Activated T-helper 17 cell treated with anti-CD3 and anti-CD28 coated beads, Interleukin-2, amount 50 U/mL, for 72 hours (primary cell): Measurements from ENCODE around the gene ZNF674. TPM values are rescaled to one million over a fixed set of nuclear protein-coding genes. Genes with fewer than 3 reads are reported as not detected.

Source experiments
- ATAC-seq: fragments of 150-1000 bp; cut with Tn5 transposase; replicated peaks from 2 replicates; pipeline ENCODE4 v1.10.0; 2021; ENCODE audit warnings: mild to moderate bottlenecking, moderate library complexity
- H3K27ac Mint-ChIP-seq: one replicate; pipeline ENCODE4 v1.8.0; 2022; ENCODE audit warnings: mixed read lengths
- H3K27me3 Mint-ChIP-seq: one replicate; pipeline ENCODE4 v1.8.0; 2022; ENCODE audit warnings: mixed read lengths
- H3K36me3 Mint-ChIP-seq: one replicate; pipeline ENCODE4 v1.8.0; 2022; ENCODE audit warnings: low read depth, mild to moderate bottlenecking, mixed read lengths
- H3K4me1 Mint-ChIP-seq: one replicate; pipeline ENCODE4 v1.8.0; 2022; ENCODE audit warnings: mixed read lengths
- H3K4me3 Mint-ChIP-seq: one replicate; pipeline ENCODE4 v1.8.0; 2022; ENCODE audit warnings: mild to moderate bottlenecking, mixed read lengths
- H3K9me3 Mint-ChIP-seq: one replicate; pipeline ENCODE4 v1.8.0; 2022; ENCODE audit warnings: mixed read lengths
- total RNA-seq, 2 donors: library from RNA; stranded (reverse); gene quantifications; one replicate each; pipeline ENCODE4 v1.2.3, GENCODE V29; 2022

The ZNF674 gene
- total RNA-seq = 1 to 10 TPM; 2.0 to 3.0 TPM

DNA sequence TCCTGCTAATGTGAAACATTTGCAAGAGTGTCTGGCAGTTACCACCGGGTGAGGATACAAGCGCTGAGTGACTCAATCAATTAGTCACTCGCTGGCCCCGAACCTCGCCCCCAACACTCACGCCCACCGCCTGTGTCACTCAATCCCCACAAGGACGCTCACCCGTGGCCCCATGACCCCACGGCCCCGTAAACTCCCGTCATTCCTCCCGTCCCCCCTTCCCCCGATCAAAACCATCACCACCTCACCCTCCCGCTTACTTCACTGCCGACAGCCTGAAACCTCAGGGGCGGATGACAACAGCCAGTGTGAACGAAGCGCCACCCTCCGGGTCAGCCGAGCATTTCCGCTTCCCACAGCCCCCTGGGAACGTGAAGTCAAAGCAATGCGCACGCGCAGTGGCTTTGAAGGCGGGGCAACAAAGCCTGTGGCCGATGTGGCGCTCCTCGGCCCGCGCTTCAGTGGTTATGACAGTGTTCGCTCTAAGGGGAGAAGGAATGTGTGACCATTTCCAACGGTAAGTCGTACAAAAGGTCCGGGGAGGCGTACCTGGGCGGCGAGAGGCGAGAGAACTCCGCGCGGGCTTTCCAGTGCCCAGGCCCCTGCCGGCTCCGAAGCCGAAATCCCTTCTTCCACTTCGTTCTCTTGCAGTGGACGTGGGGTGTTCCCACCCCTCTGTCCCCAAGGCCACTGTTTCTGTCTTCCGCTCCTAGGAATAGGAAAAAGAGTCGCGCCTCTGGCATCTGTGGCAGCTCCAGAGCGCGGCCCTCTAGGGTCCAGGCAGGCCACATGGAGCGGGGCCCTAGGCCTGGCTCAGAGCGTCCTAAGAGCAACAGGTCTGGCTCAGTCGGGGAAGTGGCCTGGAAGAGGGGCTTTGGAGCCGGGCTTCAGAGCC lies at the start of gene ZNF674:
ZNF674 (minus strand) TSS at position 311 of the 895 bp plus-strand sequence. CDS start 3,334 bp downstream, outside the sequence.
- no peaks in the 10 kb centered on the region for H3K27me3 Mint-ChIP-seq
- ATAC-seq = peak; percentile 87
- H3K36me3 Mint-ChIP-seq = peaks cover 31% of the 10 kb centered on the region
- H3K9me3 Mint-ChIP-seq = no peaks in the 10 kb centered on the region
- peak within 1 kb of the TSS; percentile 95 for H3K4me3 Mint-ChIP-seq
- H3K27ac Mint-ChIP-seq = peak within 1 kb of the TSS; percentile 98
- no peaks in the 10 kb centered on the region for H3K4me1 Mint-ChIP-seq

DNA sequence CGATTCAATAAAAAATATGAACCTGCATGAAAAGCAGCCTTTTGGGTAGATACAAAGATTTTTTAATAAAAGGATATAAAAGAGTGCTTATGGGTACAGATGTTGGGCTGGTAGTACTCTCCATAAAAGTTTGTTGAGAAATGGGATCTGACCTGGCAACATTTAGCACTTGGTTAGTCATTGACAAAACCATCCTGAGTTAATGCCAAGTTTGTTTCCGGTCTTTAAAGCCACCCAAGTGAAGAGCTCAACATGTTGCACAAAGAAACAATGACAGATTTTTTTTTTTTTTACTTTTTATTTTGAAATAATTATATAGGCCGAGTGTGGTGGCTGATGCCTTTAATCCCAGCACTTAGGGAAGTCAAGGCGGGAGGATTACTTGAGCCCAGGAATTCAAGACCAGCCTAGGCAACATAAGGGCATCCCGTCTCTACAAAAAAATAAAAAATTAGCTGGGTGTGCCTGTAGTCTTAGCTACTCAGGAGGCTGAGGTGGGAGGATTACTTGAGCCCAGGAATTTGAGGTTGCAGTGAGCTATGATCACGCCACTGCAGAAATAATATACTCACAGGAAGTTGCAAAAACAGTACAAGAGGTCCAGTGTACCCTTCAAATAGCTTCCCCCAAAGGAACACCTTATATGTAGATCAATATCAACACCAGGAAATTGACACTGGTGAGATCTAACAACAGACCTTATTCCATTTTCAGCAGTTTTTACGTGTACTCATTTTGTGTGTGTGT lies 44.9 kb upstream of the ZNF674 start:
- H3K27ac Mint-ChIP-seq = no peak overlapping the region
- no peaks in the 10 kb centered on the region for H3K4me1 Mint-ChIP-seq
- H3K36me3 Mint-ChIP-seq = no peaks in the 10 kb centered on the region
- H3K4me3 Mint-ChIP-seq = peak overlapping the region; percentile 22
- H3K27me3 Mint-ChIP-seq = no peaks in the 10 kb centered on the region
- H3K9me3 Mint-ChIP-seq = no peaks in the 10 kb centered on the region
- ATAC-seq = no peak

DNA sequence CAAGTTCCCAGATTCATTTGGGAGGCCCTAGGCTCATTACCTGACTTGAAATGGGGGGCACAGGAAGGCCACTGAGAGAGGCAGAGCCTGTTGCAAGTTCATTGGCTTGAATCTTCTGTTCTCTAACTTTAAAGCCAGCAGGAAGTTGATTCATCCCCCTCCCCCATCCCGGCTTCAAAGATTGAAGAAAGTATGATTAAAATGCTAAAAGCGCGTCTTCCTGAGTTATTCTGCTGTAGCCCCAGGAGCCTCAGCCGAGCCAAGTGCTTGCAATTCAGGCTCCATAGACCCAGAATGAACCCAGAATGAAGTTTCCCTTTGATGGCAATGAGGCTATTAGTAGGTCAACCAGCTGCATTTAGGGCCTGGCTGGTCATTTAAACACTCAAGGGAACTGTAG lies 43.0 kb upstream of the ZNF674 start:
- Mint-ChIP-seq H3K27ac (peak overlapping the region; percentile 74), H3K9me3 (no peaks in the 10 kb centered on the region), H3K36me3 (no peaks in the 10 kb centered on the region), H3K4me3 (peak overlapping the region; percentile 68), H3K27me3 (no peaks in the 10 kb centered on the region), H3K4me1 (no peaks in the 10 kb centered on the region)
- ATAC-seq = peak; percentile 54

DNA sequence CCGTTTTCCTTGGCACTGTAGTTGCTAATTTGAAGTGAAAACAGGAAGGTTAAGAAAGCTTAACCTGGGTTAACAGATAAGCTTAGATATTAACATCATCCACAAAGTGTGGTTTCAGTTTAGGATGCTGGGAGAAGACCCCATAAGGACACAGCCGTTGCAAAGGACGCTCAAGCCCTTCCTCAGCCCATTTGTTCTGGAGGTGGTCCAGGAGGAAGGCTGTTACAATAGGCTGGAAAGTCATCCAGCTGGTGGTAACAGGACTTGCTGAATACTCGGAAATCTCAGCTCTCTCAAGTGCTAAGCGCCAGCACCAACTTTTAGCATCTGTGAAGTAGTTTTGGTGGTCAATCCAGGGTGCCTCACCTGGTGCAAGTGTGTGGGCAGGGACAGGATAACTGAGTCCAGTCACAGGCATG lies 42.5 kb upstream of the ZNF674 start:
- ATAC-seq = peak; percentile 43
- no peaks in the 10 kb centered on the region for H3K9me3 Mint-ChIP-seq
- H3K36me3 Mint-ChIP-seq = no peaks in the 10 kb centered on the region
- H3K27me3 Mint-ChIP-seq = no peaks in the 10 kb centered on the region
- no peaks in the 10 kb centered on the region for H3K4me1 Mint-ChIP-seq
- peak overlapping the region; percentile 68 for H3K4me3 Mint-ChIP-seq
- H3K27ac Mint-ChIP-seq = peak overlapping the region; percentile 74

DNA sequence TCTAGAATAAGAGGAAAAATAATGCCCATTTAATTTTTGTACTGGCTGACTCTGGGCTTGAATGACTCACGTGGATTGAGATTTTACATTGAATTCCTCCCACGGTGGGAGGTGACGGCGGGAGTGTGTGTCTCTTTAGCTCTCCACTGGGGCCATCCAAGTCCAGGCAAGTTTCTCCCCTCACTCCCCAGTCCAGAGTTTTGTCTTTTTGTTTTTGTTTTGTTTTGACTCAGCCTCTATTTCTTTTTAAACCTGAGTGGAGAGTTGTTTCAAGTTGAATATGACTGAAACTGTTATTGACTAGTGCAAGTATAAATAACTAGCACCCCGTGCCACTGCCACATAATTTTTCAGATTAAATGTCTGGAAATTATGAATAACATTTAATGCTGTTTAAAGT lies 41.9 kb upstream of the ZNF674 start:
- peak; percentile 86 for ATAC-seq
- no peaks in the 10 kb centered on the region for H3K36me3 Mint-ChIP-seq
- no peaks in the 10 kb centered on the region for H3K4me1 Mint-ChIP-seq
- H3K4me3 Mint-ChIP-seq = peak overlapping the region; percentile 68
- H3K27ac Mint-ChIP-seq = peak overlapping the region; percentile 74
- no peaks in the 10 kb centered on the region for H3K9me3 Mint-ChIP-seq
- no peaks in the 10 kb centered on the region for H3K27me3 Mint-ChIP-seq

DNA sequence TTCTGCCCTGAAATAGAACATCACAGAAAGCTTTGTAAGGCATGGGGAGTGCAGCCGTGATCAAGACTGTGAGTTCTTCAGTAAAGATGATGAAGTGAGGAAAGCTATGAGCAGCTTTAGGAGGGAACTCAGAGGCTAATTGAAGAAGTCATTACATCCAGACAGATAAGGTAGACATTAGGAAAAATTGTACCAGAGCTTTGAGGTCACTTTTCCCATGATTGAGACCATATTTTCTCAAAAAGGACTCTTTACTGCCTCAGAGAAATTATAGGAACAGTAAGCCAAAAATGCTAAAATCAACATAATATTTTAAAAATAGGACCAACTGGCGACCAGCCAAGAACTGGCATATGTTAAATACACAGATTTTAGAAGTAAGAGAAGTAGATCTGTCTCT lies 39.5 kb upstream of the ZNF674 start:
- H3K27me3 Mint-ChIP-seq = no peaks in the 10 kb centered on the region
- no peak overlapping the region for H3K27ac Mint-ChIP-seq
- H3K36me3 Mint-ChIP-seq = no peaks in the 10 kb centered on the region
- no peak overlapping the region for H3K4me3 Mint-ChIP-seq
- H3K4me1 Mint-ChIP-seq = no peaks in the 10 kb centered on the region
- ATAC-seq = no peak
- H3K9me3 Mint-ChIP-seq = no peaks in the 10 kb centered on the region

DNA sequence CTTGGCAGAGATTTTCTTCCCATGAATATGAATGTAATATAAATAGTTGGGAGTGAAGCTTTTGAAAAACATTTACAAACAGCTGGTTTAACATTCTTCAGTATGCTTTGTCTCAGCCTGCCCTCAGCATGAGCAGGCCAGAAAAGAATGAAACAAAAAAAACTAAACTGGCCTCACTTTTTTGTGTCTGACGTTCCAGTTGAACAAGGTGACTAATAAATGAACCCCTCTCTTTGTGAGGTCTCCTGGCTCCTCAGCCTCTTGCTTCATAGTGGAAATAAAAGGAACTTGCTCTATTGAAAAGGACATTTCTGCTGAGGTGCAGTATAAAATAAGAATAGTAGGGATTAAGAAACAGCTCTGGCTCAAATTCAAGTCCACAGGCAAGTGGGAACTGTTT lies 37.7 kb upstream of the ZNF674 start:
- H3K27ac Mint-ChIP-seq = no peak overlapping the region
- H3K4me3 Mint-ChIP-seq = no peak overlapping the region
- no peak for ATAC-seq
- H3K9me3 Mint-ChIP-seq = no peaks in the 10 kb centered on the region
- H3K27me3 Mint-ChIP-seq = no peaks in the 10 kb centered on the region
- peaks cover 12% of the 10 kb centered on the region for H3K36me3 Mint-ChIP-seq
- peaks cover 5% of the 10 kb centered on the region for H3K4me1 Mint-ChIP-seq

DNA sequence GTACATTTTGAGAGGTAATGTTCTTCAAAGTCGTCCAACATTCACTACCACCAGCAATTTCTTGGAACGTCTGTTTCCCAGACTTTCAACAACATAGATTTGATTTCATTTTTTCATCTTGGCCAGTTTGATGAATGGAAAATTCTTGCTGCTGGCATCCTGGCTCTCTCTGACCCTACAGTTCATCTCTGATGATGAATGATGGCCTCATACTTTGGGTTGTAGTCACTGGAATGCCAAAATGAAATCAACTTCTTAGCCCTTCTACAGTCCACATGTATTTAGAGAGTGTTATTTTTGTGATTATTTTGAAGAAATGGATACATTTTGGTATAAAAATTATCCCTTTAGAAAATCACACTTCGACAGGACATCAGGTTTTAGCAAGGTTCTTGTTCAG lies 37.1 kb upstream of the ZNF674 start:
- H3K4me3 Mint-ChIP-seq = no peak overlapping the region

DNA sequence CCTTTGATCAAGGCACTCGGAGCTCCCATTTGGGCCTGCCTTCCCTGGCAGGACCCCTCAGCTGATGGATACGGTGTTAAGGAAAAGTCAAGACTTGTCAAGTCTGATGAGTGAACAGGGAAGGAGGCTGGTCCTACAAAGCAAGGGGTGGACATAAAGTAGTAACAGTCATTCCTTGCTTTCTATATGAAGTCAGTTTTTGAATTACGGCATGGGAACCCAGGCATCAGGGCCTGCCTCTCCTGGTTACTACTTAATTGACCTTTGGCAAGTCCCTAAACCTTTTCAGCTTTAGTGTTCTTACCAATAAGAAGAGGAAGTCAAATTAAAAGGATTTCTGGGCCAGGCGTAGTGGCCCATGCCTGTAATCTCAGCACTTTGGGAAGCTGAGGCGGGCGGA lies 35.4 kb upstream of the ZNF674 start:
- Mint-ChIP-seq H3K27ac (no peak overlapping the region), H3K4me1 (peaks cover 9% of the 10 kb centered on the region), H3K27me3 (no peaks in the 10 kb centered on the region), H3K9me3 (no peaks in the 10 kb centered on the region), H3K36me3 (peaks cover 17% of the 10 kb centered on the region), H3K4me3 (no peak overlapping the region)
- no peak for ATAC-seq

More for the DNA sequence above, 37.1 kb upstream of the ZNF674 start:
- Mint-ChIP-seq H3K4me1 (peaks cover 5% of the 10 kb centered on the region), H3K36me3 (peaks cover 17% of the 10 kb centered on the region), H3K27me3 (no peaks in the 10 kb centered on the region), H3K9me3 (no peaks in the 10 kb centered on the region), H3K27ac (no peak overlapping the region)
- ATAC-seq = no peak

DNA sequence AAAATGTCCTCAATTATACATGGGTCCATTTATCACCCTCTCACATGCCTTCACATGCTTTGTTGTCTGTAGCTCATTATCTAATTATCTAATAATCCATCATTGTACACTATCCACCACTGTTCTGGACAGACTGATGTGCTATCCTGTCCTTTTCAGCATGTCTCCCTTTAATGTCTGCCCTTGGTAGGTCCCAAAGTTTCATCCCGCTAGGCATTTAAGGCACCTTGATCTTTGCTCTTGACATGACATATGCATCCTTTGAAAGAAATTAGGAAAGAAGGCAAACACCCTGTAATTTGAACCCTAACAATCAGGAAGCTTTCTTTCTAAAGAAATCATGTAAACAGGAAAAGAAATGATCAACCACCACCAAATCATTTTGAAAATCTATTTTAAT lies 34.0 kb upstream of the ZNF674 start:
- Mint-ChIP-seq H3K36me3 (peaks cover 17% of the 10 kb centered on the region), H3K9me3 (no peaks in the 10 kb centered on the region), H3K27ac (no peak overlapping the region), H3K4me1 (peaks cover 9% of the 10 kb centered on the region), H3K27me3 (no peaks in the 10 kb centered on the region), H3K4me3 (peak overlapping the region; percentile 11)
- ATAC-seq = no peak

DNA sequence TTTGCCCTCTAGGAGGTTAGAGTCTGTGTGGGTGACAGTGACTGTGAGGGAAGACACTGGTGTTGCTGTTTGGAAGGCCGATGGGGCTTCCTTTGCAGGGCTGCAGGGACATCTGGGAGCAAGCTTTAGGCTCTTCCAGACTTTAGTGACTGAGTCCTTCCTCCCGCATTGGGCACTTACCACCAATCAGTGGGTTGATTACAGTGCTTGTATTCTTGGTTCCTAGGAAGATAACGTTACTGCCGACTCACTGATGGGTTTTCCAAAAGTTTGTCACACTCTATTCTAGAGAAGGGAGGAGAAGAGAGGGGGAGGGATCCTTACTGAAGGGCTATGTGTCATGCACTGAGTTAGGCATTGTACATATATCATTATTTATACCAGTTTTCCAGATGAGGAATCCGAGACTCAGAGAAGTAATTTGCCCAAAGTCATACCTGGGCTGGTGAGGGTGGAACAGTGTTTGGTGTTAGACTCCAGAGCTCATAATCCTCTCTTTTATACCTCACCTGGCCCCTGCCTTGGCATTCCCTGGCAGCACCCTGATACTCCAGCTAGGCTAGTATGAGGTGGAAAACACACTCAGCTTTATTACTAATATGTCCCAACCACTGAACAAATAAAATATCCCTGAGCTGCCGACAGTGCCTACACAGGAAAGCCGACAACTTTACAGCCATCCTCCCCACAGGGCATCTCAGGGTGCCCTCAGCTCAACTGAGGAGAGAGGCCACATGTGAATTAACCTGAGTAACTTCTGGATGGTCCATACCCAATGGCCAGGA lies 32.2 kb upstream of the ZNF674 start:
- H3K4me1 Mint-ChIP-seq = peaks cover 16% of the 10 kb centered on the region
- no peak for ATAC-seq
- peaks cover 17% of the 10 kb centered on the region for H3K36me3 Mint-ChIP-seq
- H3K4me3 Mint-ChIP-seq = peak overlapping the region; percentile 78
- no peaks in the 10 kb centered on the region for H3K9me3 Mint-ChIP-seq
- H3K27me3 Mint-ChIP-seq = no peaks in the 10 kb centered on the region
- no peak overlapping the region for H3K27ac Mint-ChIP-seq

DNA sequence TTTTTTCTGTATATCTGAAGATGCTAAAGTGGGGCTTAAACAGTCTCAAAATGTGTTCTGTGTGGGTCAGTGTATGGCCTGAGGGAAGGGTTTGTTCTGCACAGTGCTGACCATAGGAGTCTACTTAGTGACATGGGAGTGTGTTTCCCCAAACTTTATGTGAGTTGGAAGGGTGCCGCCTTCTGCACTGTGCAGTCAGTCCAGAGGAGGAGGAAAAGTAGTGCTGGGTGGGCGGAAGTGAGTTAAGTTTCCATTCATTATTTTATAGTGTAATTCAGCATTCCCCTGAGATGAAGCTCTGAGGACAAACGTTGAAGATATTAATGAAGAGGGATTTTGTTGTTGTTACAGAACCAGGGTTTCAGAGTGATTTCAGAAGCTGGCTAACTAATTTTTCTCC lies 31.2 kb upstream of the ZNF674 start:
- Mint-ChIP-seq H3K4me1 (peaks cover 24% of the 10 kb centered on the region), H3K36me3 (peaks cover 17% of the 10 kb centered on the region), H3K4me3 (peak overlapping the region; percentile 78), H3K9me3 (no peaks in the 10 kb centered on the region), H3K27ac (no peak overlapping the region), H3K27me3 (no peaks in the 10 kb centered on the region)
- ATAC-seq = no peak

DNA sequence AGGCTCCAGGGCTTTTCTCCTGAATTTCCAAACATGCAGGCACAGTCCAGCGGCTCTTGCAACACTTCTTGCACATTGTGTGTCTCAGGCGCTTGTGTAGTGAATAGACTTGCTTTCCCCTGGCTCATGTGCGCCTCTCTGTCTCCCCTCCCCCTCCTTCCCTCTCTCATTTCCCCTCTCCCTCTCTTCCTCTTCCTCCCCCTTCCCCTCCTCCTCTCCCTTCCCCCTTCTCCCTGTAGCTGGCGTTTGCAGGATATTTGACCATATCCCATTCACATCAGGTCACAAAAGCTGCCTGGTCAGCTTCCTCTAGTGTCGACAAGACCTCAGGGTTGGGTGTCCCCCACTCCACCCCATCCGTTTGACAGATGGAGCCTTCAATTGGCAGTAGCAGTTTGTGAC lies 30.8 kb upstream of the ZNF674 start:
- H3K4me1 Mint-ChIP-seq = peaks cover 24% of the 10 kb centered on the region

DNA sequence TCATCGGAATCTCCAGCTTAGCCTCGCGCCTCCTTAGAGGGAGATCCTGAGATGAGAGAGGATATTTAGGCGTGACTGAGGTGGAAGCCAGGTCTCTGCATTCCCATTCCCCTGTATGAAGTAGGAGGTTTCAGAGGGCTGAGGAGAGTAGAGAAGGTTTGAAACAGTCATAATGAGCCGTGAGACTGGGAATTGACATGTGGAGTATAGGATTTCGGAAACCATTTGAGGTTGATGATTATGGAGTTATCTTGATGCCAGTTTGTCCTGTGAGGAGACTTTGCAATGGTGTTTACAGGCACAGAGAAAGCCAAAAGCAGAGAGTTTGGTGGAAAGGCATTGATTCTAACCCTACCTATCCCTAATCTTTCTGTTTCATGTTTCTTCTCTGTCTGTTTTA lies 30.4 kb upstream of the ZNF674 start:
- peak overlapping the region; percentile 78 for H3K4me3 Mint-ChIP-seq
- no peak overlapping the region for H3K27ac Mint-ChIP-seq
- H3K9me3 Mint-ChIP-seq = no peaks in the 10 kb centered on the region
- ATAC-seq = no peak
- peaks cover 17% of the 10 kb centered on the region for H3K36me3 Mint-ChIP-seq
- peaks cover 24% of the 10 kb centered on the region for H3K4me1 Mint-ChIP-seq
- no peaks in the 10 kb centered on the region for H3K27me3 Mint-ChIP-seq

More for the DNA sequence above, 30.8 kb upstream of the ZNF674 start:
- no peaks in the 10 kb centered on the region for H3K9me3 Mint-ChIP-seq
- ATAC-seq = no peak
- no peak overlapping the region for H3K27ac Mint-ChIP-seq
- peak overlapping the region; percentile 78 for H3K4me3 Mint-ChIP-seq
- H3K27me3 Mint-ChIP-seq = no peaks in the 10 kb centered on the region
- peaks cover 17% of the 10 kb centered on the region for H3K36me3 Mint-ChIP-seq
